HG03439 (cell line): ENCODE measurements around the gene KLF9.

Experiments used
- ATAC-seq: cut with Tn5 transposase; IDR thresholded peaks from one replicate; pipeline ENCODE4 v1.9.1; 2021; ENCODE audit warnings: mild to moderate bottlenecking, moderate library complexity; ENCODE audit not compliant: unreplicated experiment

Gene KLF9

DNA sequence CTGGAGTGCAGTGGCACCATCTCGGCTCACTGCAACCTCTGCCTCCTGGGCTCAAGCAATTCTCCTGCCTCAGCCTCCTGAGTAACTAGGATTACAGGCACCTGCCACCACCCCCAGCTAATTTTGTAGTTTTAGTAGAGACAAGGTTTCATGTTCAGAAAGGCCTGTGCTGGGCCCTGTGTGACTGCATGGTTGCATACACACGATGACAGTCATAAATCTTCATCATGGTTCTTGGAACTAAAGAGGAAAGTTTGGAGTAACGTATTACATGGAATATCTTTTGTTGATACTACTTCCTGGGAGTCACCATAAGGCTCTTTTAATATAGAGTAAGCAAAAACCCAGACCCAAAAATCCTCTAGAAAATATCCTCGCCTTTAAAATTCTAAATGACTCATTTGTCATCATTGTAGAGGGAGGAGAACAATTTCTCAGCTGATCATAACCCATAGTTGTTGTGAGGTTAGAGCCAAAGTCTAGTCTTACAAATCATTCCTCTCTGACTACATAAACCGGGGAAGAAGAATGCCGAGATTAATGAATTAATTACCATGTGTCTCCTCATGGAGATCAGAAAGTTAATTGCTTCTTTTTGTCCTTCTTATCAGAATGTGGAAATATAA, 47.0 kb downstream of the KLF9 start:
- no peak for ATAC-seq

- ATAC-seq = no peak
Measured at GRCh38 chr9:70363760-70364159, 50.7 kb downstream of the KLF9 start.

DNA sequence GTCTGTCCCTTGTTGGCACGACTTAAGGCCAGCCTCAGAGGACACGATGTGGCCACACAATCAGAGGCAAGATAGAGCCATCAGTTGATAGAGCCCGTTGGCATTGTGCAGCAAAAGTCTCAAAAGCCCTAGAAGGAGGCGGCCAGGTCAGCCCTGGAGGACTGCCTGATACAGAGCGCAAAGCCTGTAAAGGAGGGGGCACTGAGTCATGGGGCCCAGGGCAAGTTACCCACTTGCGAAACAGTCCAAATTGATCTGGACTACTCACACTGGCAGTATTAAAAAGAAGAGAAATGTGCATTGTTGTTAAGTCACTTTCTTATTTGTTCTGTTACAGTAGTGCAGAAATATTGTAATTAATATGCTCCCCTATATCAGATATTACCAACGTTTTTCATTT, 51.5 kb downstream of the KLF9 start:
- no peak for ATAC-seq

DNA sequence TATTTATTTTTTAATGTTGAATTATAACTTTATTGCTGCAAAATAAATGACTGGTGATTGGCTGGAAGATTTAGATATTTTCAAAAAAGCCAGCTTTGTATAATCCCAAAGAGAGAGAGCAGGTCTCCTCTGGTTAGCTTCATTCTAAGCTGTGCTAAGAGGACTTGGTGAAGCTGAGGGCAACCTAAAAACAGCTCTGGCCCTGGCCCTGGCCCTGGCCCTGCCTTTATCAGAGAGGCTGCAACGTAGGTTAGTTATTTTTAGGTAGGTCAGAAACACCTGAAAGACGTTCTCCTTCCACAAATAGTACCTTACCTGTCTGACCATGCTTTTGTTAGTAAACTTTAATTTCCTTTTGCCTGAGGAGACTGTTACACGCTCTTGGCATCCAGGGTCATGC, 58.7 kb downstream of the KLF9 start:
- no peak for ATAC-seq

DNA sequence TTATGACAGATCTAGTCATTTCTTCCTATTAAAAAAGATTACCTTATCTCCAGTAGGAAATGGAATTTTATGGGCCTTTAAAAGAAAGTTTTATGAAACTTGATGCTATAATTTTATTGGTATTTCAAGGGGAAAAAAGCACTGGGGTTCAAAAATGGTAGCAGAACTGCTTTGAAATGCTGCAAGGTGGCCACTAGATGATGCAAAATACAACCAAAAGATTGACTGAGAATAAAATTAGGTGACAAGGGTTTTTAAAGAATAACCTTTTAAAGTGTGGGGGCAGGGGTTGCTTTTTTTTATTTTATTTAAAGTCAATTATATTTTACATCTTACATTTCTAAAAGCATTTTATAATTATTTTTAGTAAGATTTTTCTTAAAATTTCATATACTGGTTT, 61.7 kb downstream of the KLF9 start:
- ATAC-seq = no peak

DNA sequence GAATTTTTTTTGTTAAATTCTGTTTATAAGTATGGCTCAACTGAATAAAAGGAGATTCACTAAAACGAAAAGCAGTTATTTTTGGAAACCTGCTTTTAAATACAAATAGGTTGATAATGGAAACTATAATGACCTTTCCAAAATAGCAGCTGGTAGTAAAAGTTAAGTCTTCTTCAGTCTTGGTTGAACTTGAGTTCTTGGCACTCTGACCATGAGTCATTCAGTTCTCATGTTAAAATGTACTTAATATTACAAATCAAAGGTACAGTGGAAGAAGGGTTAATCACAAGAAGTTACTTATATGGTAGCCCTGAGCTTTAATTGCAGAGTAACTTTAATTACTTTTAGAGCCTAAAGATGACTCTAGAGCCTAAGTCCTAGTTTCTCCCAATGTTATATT, 62.1 kb downstream of the KLF9 start:
- no peak for ATAC-seq

GRCh38 chr9:70347046-70347445, 67.4 kb downstream of the KLF9 start:
- ATAC-seq = no peak

GRCh38 chr9:70340572-70340971, 73.9 kb downstream of the KLF9 start:
- ATAC-seq = no peak
